Neural progenitor cell (in vitro differentiated cells): Measurements from ENCODE around the gene LSM2. TPM values are rescaled to one million over a fixed set of nuclear protein-coding genes. Genes with fewer than 3 reads are reported as not detected.
"Not testable (repeated sequence)": the region's sequence is repeated elsewhere in the genome, so short reads cannot be mapped to it uniquely, and the experiment has no call there.

Experiments used
- DNase-seq: peaks from one replicate; pipeline ENCODE4 v3.0.0-alpha.2; 2016; ENCODE audit warnings: low spot score
- H2AFZ ChIP-seq: fragments of 200-600 bp; sonication (generic); replicated peaks from 2 replicates; pipeline ENCODE4 v1.6.1; 2016; ENCODE audit warnings: antibody characterized with exemption
- H3F3A ChIP-seq: fragments of 200-600 bp; sonication (generic); 2 replicates; pipeline ENCODE4 v1.6.1; 2016; ENCODE audit warnings: antibody characterized with exemption, low read depth
- H3K27ac ChIP-seq: fragments of 200-600 bp; sonication (generic); 2 replicates; pipeline ENCODE4 v1.5.1; 2016; ENCODE audit warnings: mild to moderate bottlenecking
- H3K27me3 ChIP-seq: fragments of 200-600 bp; sonication (generic); 2 replicates; pipeline ENCODE4 v1.6.1; 2016; ENCODE audit warnings: mild to moderate bottlenecking, moderate library complexity
- H3K36me3 ChIP-seq: fragments of 200-600 bp; sonication (generic); 2 replicates; pipeline ENCODE4 v1.5.1; 2016
- H3K4me1 ChIP-seq: fragments of 200-600 bp; sonication (generic); 2 replicates; pipeline ENCODE4 v1.6.1; 2016; ENCODE audit warnings: mixed run types
- H3K4me2 ChIP-seq: fragments of 200-600 bp; sonication (generic); 2 replicates; pipeline ENCODE4 v1.6.1; 2016
- H3K4me3 ChIP-seq: fragments of 200-600 bp; sonication (generic); 2 replicates; pipeline ENCODE4 v1.5.1; 2016
- H3K79me2 ChIP-seq: fragments of 200-600 bp; sonication (generic); 2 replicates; pipeline ENCODE4 v1.6.1; 2016; ENCODE audit warnings: low read depth
- H3K9ac ChIP-seq: fragments of 200-600 bp; sonication (generic); 2 replicates; pipeline ENCODE4 v1.6.1; 2016
- H3K9me3 ChIP-seq: fragments of 200-600 bp; sonication (generic); 2 replicates; pipeline ENCODE4 v1.5.1; 2016; ENCODE audit warnings: low read depth
- H4K20me1 ChIP-seq: fragments of 200-600 bp; sonication (generic); 2 replicates; pipeline ENCODE4 v1.6.1; 2016; ENCODE audit warnings: low read depth
- H3K27ac Mint-ChIP-seq: 3 replicates; pipeline ENCODE4 v1.8.0; 2021; ENCODE audit warnings: mixed read lengths
- H3K27me3 Mint-ChIP-seq: 2 replicates; pipeline ENCODE4 v1.8.0; 2022; ENCODE audit warnings: low read depth, mild to moderate bottlenecking, inconsistent platforms, moderate library complexity, mixed read lengths; ENCODE audit not compliant: insufficient read depth
- H3K36me3 Mint-ChIP-seq: 3 replicates; pipeline ENCODE4 v1.8.0; 2021; ENCODE audit warnings: mixed read lengths
- H3K4me1 Mint-ChIP-seq: 3 replicates; pipeline ENCODE4 v1.8.0; 2021; ENCODE audit warnings: mixed read lengths
- H3K4me3 Mint-ChIP-seq: 3 replicates; pipeline ENCODE4 v1.8.0; 2021; ENCODE audit warnings: mild to moderate bottlenecking, moderate library complexity, mixed read lengths
- H3K9me3 Mint-ChIP-seq: 3 replicates; pipeline ENCODE4 v1.8.0; 2020; ENCODE audit warnings: mixed read lengths
- CTCF ChIP-seq: fragments of 200-600 bp; sonication (generic); IDR thresholded peaks from 2 replicates; pipeline ENCODE4 v1.5.1; 2017; ENCODE audit warnings: antibody characterized with exemption, mild to moderate bottlenecking
- EZH2 ChIP-seq: fragments of 200-600 bp; sonication (generic); IDR thresholded peaks from 2 replicates; pipeline ENCODE4 v1.6.1; 2017; ENCODE audit warnings: antibody characterized with exemption, mild to moderate bottlenecking, moderate library complexity
- EZH2phosphoT487 ChIP-seq: fragments of 200-600 bp; sonication (generic); IDR thresholded peaks from 2 replicates; pipeline ENCODE4 v1.6.1; 2017; ENCODE audit warnings: antibody characterized with exemption
- total RNA-seq: library from RNA; depleted of rRNA; stranded (reverse); fragments of >200 nt; gene quantifications from 2 replicates; pipeline ENCODE4 v1.2.3, GENCODE V29; 2015; ENCODE audit warnings: low replicate concordance

LSM2 gene
- total RNA-seq, 1 donor from 2014 or later, result 105 TPM

GRCh38 chr6:31811645-31812044 lies 4.9 kb upstream of the LSM2 start:
- peaks cover 11% of the 10 kb centered on the region for H3K4me1 ChIP-seq
- H3K36me3 ChIP-seq, result no peaks in the 10 kb centered on the region
- TF ChIP-seq EZH2phosphoT487, result no peak
- no peak for TF ChIP-seq CTCF
- no peak for TF ChIP-seq EZH2
- no peak for DNase-seq
- peaks cover 35% of the 10 kb centered on the region for H3F3A ChIP-seq
- no peaks in the 10 kb centered on the region for H3K27me3 ChIP-seq
- H3K9me3 ChIP-seq, result no peaks in the 10 kb centered on the region
- H3K4me1 Mint-ChIP-seq, result peaks cover 10% of the 10 kb centered on the region
- no peaks in the 10 kb centered on the region for H3K36me3 Mint-ChIP-seq
- peaks cover 8% of the 10 kb centered on the region for H3K27me3 Mint-ChIP-seq
- peaks cover 2% of the 10 kb centered on the region for H3K9me3 Mint-ChIP-seq
- H3K4me3 Mint-ChIP-seq, result no peak overlapping the region
- no peak overlapping the region for H3K4me2 ChIP-seq
- no peaks in the 10 kb centered on the region for H4K20me1 ChIP-seq
- H3K27ac Mint-ChIP-seq, result no peak overlapping the region
- no peak overlapping the region for H3K9ac ChIP-seq
- no peak overlapping the region for H2AFZ ChIP-seq
- H3K79me2 ChIP-seq, result peaks cover under 1% of the 10 kb centered on the region
- no peak overlapping the region for H3K4me3 ChIP-seq
- no peak overlapping the region for H3K27ac ChIP-seq

- not testable (repeated sequence) for H3K27ac Mint-ChIP-seq
These were observed 1.8 kb upstream of the LSM2 start for GRCh38 chr6:31808599-31808998.

GRCh38 chr6:31805939-31806469 lies 762 bp downstream of the LSM2 start:
- Mint-ChIP-seq H3K9me3 (no peaks in the 10 kb centered on the region), H3K27ac (peak overlapping the region; percentile 36), H3K4me1 (peaks cover 7% of the 10 kb centered on the region), H3K36me3 (peaks cover 5% of the 10 kb centered on the region), H3K4me3 (peak overlapping the region; percentile 93), H3K27me3 (peaks cover 4% of the 10 kb centered on the region)
- DNase-seq, result no peak
- peaks cover 57% of the 10 kb centered on the region for H3K79me2 ChIP-seq
- H3K27ac ChIP-seq, result peak overlapping the region; percentile 89
- H3K9ac ChIP-seq, result peak overlapping the region; percentile 79
- H3K27me3 ChIP-seq, result no peaks in the 10 kb centered on the region
- no peaks in the 10 kb centered on the region for H4K20me1 ChIP-seq
- TF ChIP-seq EZH2phosphoT487 (no peak), CTCF (no peak), EZH2 (no peak)
- H3K36me3 ChIP-seq, result no peaks in the 10 kb centered on the region
- H2AFZ ChIP-seq, result peak overlapping the region; percentile 79
- H3K4me1 ChIP-seq, result peaks cover 13% of the 10 kb centered on the region
- H3K4me3 ChIP-seq, result peak overlapping the region; percentile 89
- no peaks in the 10 kb centered on the region for H3K9me3 ChIP-seq
- H3K4me2 ChIP-seq, result peak overlapping the region; percentile 97
- peaks cover 24% of the 10 kb centered on the region for H3F3A ChIP-seq

More at GRCh38 chr6:31808599-31808998, 1.8 kb upstream of the LSM2 start:
- peaks cover 31% of the 10 kb centered on the region for H3K79me2 ChIP-seq
- not testable (repeated sequence) for H3K27ac ChIP-seq, H3K4me3 Mint-ChIP-seq, H3K9me3 Mint-ChIP-seq, H3K36me3 Mint-ChIP-seq, H3K4me3 ChIP-seq, H3K27me3 ChIP-seq, H4K20me1 ChIP-seq, DNase-seq, H3K9ac ChIP-seq, H3K9me3 ChIP-seq, H3K4me1 Mint-ChIP-seq, H3K4me2 ChIP-seq, H3K27me3 Mint-ChIP-seq, H2AFZ ChIP-seq, H3K36me3 ChIP-seq
- H3K4me1 ChIP-seq, result peaks cover 13% of the 10 kb centered on the region
- peaks cover 34% of the 10 kb centered on the region for H3F3A ChIP-seq

- not testable (repeated sequence) for H3K27ac Mint-ChIP-seq, H3K4me3 ChIP-seq, H4K20me1 ChIP-seq, H3K9me3 Mint-ChIP-seq, H3K27me3 ChIP-seq, H3K9ac ChIP-seq, H3K4me1 ChIP-seq, H3K9me3 ChIP-seq, H3K4me3 Mint-ChIP-seq, H3K4me2 ChIP-seq, H3K27me3 Mint-ChIP-seq, H3K36me3 ChIP-seq, H3K27ac ChIP-seq, DNase-seq, H2AFZ ChIP-seq, H3K4me1 Mint-ChIP-seq
- Histone ChIP-seq H3F3A (peaks cover 34% of the 10 kb centered on the region), H3K79me2 (peaks cover 68% of the 10 kb centered on the region)
- H3K36me3 Mint-ChIP-seq, result peaks cover 11% of the 10 kb centered on the region
These were observed 5.5 kb downstream of the LSM2 start for GRCh38 chr6:31801031-31801927.
